ENCODE results near the gene SMOC2. TPM values are rescaled to one million over a fixed set of nuclear protein-coding genes. Genes with fewer than 3 reads are reported as not detected.

SMOC2 gene
- total RNA-seq, 8 experiments from 2014 or later: 0.15 to 31.4 (median 0.94) TPM; not detected in 2

DNA sequence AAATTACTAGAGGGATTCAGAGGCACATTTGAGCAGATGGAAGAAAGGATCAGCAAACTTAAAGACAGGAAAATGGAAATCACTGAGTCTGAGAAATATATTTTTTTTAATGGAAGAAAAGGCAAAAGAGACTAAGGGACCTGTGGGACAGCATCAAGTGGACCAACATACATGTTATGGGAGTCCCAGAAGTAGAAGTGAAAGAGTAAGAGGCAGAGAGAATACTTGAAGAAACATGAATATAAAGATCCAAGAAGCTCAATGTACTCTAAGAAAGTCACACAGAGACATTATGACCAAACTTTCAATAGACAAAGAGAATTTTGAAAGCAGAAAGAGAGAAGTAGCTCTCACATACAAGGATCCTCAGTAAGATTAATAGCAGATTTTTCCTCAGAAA lies 39.5 kb downstream of the SMOC2 start:
- H3K27ac ChIP-seq: no peak overlapping the region
- in situ Hi-C loops (cut with MboI; ENCODE audit: low pct_unique_long_range_greater_than_20kb in 2 of 9, low sequenced_read_pairs in 9 of 9, unreplicated experiment in 9 of 9): no loop called here
- H3K4me1 ChIP-seq (replicated peaks in 1 of 2): no peaks in the 10 kb centered on the region
- ATAC-seq (replicated peaks in 6 of 8): no peak
- no peak overlapping the region for H3K4me3 ChIP-seq

DNA sequence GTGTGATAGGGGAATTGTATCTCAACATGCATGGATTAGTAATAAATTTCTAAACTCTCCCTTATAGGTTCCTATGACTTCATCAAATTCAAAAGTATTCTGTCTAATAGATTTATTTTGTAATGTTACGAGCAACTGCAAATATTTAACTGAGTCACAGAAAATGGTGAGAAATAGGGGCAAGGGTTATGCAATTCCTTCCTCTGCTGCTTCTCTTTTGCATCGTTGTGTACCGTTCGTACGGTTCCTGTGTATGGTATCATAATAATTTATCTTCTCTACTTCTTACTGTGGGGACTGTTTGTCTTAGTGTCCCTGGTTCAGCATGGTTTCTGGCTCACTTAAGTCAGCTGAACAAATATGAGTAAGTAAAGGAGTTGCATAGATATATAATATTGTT lies 44.8 kb downstream of the SMOC2 start:
- ATAC-seq (replicated peaks in 6 of 8): peak in 2 of 8 experiments; percentile 44 to 79
- WGBS, 10 experiments: 17 to 100% (median 69%) methylated on average over 2 to 5 of the region's 5 CpGs
- in situ Hi-C loops (cut with MboI; ENCODE audit: low pct_unique_long_range_greater_than_20kb in 2 of 9, low sequenced_read_pairs in 9 of 9, unreplicated experiment in 9 of 9): no loop called here
- no peak overlapping the region for H3K27ac ChIP-seq
- no peaks in the 10 kb centered on the region for H3K4me1 ChIP-seq (replicated peaks in 1 of 2)
- no peak overlapping the region for H3K4me3 ChIP-seq

DNA sequence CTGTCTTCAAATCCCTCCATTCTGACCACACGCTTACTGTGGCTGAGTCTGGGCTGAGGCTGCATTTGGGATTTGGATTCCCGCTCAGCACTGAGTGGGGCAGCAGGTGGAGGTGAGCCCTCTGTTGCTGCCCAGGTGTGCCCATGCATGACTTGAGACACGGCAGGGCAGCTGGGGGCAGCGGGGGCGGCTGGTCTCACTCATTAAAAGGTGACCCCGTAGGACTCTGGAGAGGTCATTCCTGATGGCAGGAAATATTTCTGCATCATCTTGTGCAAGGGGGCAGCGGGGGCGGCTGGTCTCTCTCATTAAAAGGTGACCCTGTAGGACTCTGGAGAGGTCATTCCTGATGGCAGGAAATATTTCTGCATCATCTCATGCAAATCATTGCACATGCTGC lies 49.8 kb downstream of the SMOC2 start:
- in situ Hi-C loops (cut with MboI; ENCODE audit: low pct_unique_long_range_greater_than_20kb in 2 of 9, low sequenced_read_pairs in 9 of 9, unreplicated experiment in 9 of 9): no loop called here
- WGBS, 10 experiments: 43 to 100% (median 93%) methylated on average over 1 to 4 of the region's 8 CpGs; no CpG with 5 or more reads in 3 of the 10 experiments
- no peak for ATAC-seq (replicated peaks in 6 of 8)
- Histone ChIP-seq H3K4me3 (no peak overlapping the region), H3K4me1 (replicated peaks in 1 of 2) (no peaks in the 10 kb centered on the region), H3K27ac (no peak overlapping the region)

DNA sequence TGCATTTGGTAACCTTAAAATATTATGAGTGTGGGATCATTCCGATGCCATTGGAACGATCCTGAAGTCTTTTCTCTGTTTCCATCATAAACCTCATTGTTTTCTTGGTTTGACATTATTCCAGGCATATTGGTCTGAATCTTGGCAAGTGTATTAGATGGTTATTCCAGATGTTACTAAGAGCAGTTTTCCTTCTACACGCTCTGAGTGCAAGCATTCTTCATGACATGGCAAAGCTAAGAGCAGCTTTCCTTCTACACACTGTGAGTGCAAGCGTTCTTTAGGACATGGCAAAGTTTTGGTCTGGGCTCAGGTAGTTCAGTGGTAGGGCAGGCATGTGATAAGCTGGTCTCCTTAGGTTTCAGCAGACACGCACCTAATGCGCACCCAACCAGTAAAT lies 53.0 kb downstream of the SMOC2 start:
- Histone ChIP-seq H3K27ac (no peak overlapping the region), H3K4me3 (no peak overlapping the region), H3K4me1 (replicated peaks in 1 of 2) (peaks cover 7 to 9% of the 10 kb centered on the region in 2 donors)
- ATAC-seq (replicated peaks in 6 of 8): no peak
- 18 to 100% (median 96%) methylated on average over 1 to 6 of the region's 6 CpGs; no CpG with 5 or more reads in 1 of the 10 experiments for WGBS, 10 experiments
- in situ Hi-C loops (cut with MboI; ENCODE audit: low pct_unique_long_range_greater_than_20kb in 2 of 9, low sequenced_read_pairs in 9 of 9, unreplicated experiment in 9 of 9): no loop called here

DNA sequence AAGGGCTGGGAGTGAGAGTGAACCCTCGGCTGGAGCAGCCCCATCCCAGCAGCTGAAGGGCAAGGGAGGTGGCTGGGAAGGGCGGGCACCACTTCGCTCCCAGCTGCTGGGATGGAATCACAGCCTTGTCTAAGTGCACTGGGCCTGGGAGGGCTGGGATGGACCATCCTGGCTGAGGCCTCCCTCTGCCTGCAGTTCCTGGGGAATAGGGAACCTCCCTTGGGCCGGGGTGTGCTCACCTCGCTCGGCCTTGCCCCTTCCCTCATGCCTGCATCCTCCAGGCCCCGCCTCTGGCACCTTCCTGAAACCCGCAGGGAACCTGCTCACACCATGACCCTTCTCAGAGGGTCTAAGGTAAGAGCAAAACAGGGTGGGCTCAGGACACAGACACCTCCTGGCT lies 53.7 kb downstream of the SMOC2 start:
- no peak overlapping the region for H3K4me3 ChIP-seq
- no peak overlapping the region for H3K27ac ChIP-seq
- H3K4me1 ChIP-seq (replicated peaks in 1 of 2): peaks cover 7 to 11% of the 10 kb centered on the region in 2 donors
- no peak for ATAC-seq (replicated peaks in 6 of 8)
- 14 to 100% (median 60%) methylated on average over 1 to 6 of the region's 8 CpGs; no CpG with 5 or more reads in 5 of the 10 experiments for WGBS, 10 experiments
- in situ Hi-C loops (cut with MboI; ENCODE audit: low pct_unique_long_range_greater_than_20kb in 2 of 9, low sequenced_read_pairs in 9 of 9, unreplicated experiment in 9 of 9): no loop called here

DNA sequence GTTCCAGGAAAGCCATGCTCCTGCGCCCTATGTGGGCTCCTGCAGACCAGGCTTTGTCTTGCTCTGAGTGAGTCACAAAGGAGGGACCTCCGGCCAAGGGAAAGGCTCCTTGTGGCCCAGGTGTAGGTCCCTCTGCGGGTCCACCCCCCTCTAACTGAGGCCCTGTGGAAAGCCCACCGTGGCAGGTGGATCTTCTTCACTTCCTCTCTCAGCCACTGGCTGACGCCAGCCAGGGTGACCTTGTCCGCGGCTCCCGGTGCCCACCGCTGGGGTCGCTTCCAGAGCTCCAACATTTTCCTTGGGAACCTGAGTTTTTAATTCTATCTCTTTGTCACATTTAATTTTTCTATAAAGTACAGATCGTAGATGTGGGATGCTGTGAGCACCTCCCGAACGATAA lies 54.1 kb downstream of the SMOC2 start:
- in situ Hi-C loops (cut with MboI; ENCODE audit: low pct_unique_long_range_greater_than_20kb in 2 of 9, low sequenced_read_pairs in 9 of 9, unreplicated experiment in 9 of 9): no loop called here
- H3K4me1 ChIP-seq (replicated peaks in 1 of 2): peaks cover 7 to 11% of the 10 kb centered on the region in 2 donors
- no peak overlapping the region for H3K4me3 ChIP-seq
- ATAC-seq (replicated peaks in 6 of 8): no peak
- WGBS, 10 experiments: 0 to 100% (median 92%) methylated on average over 1 to 8 of the region's 13 CpGs; no CpG with 5 or more reads in 4 of the 10 experiments
- no peak overlapping the region for H3K27ac ChIP-seq

DNA sequence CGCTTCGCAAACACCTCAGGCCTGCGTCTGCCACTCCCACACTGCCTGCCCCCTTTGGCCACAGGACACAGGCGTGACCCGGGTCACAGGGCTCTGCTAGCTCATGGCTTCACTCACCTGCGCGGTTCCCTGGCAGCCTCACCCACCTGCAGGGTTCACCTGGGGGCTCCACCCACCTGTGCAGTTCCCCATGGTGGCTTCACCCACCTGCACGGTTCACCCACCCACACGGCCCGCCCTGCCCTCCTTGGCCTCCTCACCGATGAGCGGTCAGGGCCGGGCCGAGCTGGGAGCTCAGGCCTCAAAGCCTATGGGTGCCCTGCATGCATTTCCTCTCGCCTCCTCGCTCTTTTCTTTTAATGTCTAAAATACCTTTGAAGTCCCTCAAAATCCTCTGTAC lies 54.7 kb downstream of the SMOC2 start:
- H3K4me1 ChIP-seq (replicated peaks in 1 of 2): peaks cover 7 to 11% of the 10 kb centered on the region in 2 donors
- 60 to 100% (median 89%) methylated on average over 1 to 8 of the region's 16 CpGs; no CpG with 5 or more reads in 4 of the 10 experiments for WGBS, 10 experiments
- no peak overlapping the region for H3K4me3 ChIP-seq
- ATAC-seq (replicated peaks in 6 of 8): no peak
- in situ Hi-C loops (cut with MboI; ENCODE audit: low pct_unique_long_range_greater_than_20kb in 2 of 9, low sequenced_read_pairs in 9 of 9, unreplicated experiment in 9 of 9): no loop called here
- H3K27ac ChIP-seq: no peak overlapping the region

DNA sequence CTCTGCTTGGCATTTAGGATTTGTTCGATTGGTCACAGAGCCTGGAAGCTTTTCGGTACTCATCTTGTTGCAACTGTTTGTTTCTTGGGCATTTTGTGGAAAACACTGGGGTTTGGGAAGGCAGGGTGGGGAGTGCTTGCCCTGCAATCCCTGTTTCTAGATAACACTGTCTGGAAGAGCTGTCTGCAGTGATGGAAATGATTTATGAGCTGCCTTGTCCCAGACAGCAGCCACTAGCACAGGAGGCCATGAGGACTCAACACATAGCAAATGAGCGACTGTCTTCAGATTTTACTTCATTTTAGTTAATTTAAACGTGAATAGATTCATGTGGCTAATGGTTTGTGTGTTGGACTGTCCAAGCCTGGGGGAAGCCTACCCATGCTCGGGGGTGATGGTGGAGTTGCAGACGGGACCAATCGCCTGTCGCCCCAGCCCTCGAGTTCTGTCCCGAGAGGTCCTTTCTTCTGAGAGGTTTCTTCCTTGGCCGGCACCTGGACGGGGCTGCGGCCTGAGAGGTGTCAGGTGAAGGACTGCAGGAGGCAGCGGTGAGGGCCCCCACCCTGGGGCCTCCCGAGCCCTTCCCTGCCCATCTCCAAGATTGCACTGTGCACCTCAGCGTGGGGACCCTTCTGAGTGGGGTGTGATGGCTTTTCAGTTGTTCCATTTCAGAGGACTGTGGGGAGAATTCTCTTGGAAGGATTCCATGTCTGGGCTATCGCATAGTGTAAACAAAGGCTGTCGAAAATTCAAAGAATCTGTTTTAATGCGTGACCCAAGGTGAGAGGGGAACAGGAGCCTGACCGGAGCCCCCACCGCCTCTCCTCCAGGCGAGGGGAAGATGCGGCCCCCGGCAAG lies 55.4 kb downstream of the SMOC2 start:
- WGBS, 10 experiments: 34 to 100% (median 83%) methylated on average over 2 to 10 of the region's 24 CpGs; no CpG with 5 or more reads in 1 of the 10 experiments
- H3K27ac ChIP-seq: no peak overlapping the region
- peaks cover 7 to 11% of the 10 kb centered on the region in 2 donors for H3K4me1 ChIP-seq (replicated peaks in 1 of 2)
- no peak overlapping the region for H3K4me3 ChIP-seq
- in situ Hi-C loops (cut with MboI; ENCODE audit: low pct_unique_long_range_greater_than_20kb in 2 of 9, low sequenced_read_pairs in 9 of 9, unreplicated experiment in 9 of 9): no loop called here
- ATAC-seq (replicated peaks in 6 of 8): no peak

DNA sequence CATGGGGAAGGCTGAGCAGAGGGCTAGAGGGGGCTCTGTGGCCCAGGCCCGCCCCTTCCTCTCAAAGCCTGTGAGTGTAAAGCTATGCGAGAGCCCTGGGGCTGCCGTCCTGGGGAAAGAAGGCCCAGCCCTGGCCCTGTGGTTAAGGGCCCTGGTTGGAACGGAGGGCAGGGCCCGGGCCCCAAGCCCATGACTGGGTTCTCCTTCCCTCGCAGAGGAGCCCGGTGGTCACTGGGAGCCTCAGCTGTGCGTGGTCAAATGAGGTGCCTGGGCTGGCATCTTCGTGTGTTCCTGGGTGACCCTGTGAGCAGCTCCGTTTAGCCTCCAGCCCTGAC lies 56.0 kb downstream of the SMOC2 start:
- Histone ChIP-seq H3K4me3 (no peak overlapping the region), H3K4me1 (replicated peaks in 1 of 2) (peaks cover 7 to 11% of the 10 kb centered on the region in 2 donors), H3K27ac (no peak overlapping the region)
- in situ Hi-C loops (cut with MboI; ENCODE audit: low pct_unique_long_range_greater_than_20kb in 2 of 9, low sequenced_read_pairs in 9 of 9, unreplicated experiment in 9 of 9): no loop called here
- 100% methylated on average over 2 of the region's 10 CpGs; no CpG with 5 or more reads in 9 of the 10 experiments for WGBS, 10 experiments
- ATAC-seq (replicated peaks in 6 of 8): no peak

DNA sequence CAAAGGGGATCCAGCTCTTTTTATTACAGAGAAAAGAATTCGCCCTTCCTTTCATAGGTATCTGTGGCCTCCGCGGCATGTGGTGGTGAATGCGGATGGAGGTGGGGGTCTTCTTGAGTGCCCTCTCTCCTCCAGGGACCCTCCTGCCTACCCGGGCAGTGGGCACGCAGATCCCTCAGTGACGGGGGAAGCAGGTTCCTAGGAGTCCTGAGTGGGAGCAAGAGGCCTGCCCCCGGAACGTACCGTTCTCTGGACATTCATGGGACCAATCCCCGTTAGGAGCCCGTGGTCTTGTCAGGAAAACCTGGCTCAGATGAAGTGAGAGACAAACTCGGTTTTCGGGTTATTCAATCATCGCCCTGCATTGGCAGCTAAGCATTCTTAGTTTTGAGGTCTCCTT lies 56.4 kb downstream of the SMOC2 start:
- peaks cover 7 to 11% of the 10 kb centered on the region in 2 donors for H3K4me1 ChIP-seq (replicated peaks in 1 of 2)
- in situ Hi-C loops (cut with MboI; ENCODE audit: low pct_unique_long_range_greater_than_20kb in 2 of 9, low sequenced_read_pairs in 9 of 9, unreplicated experiment in 9 of 9): no loop called here
- ATAC-seq (replicated peaks in 6 of 8): no peak
- 69 to 100% (median 93%) methylated on average over 1 to 8 of the region's 15 CpGs; no CpG with 5 or more reads in 4 of the 10 experiments for WGBS, 10 experiments
- no peak overlapping the region for H3K4me3 ChIP-seq
- no peak overlapping the region for H3K27ac ChIP-seq

DNA sequence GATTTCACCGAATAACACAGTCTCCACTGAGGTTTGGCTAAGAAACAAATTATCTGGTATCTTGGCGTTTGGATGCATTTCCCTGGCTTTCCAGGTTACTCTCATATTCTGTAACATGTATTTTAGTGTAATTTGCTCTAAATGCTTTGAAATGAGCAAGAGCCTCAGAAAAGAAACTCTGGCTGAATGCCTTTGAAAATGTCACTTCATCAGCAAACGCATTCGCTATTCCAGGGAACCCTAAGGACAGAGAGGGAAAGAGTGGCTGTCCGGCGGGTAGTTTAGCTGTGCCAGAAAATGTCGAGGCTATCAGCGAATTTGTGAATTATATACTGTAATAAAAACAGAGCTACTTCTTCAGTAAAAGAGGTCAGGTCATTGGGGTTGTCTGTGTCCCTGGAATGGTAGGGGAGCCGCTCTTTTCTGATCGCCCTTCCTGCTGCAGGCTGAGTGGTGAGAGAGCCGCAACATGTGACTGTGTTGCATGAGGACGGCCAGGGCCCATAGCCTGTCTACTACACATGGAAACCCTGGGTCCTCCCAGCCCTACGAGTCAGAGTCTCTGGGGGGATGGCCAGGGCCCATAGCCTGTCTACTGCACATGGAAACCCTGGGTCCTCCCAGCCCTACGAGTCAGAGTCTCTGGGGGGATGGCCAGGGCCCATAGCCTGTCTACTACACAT lies 57.3 kb downstream of the SMOC2 start:
- H3K4me1 ChIP-seq (replicated peaks in 1 of 2): peaks cover 7 to 11% of the 10 kb centered on the region in 2 donors
- 0 to 86% (median 80%) methylated on average over 1 to 9 of the region's 14 CpGs; no CpG with 5 or more reads in 1 of the 10 experiments for WGBS, 10 experiments
- no peak overlapping the region for H3K4me3 ChIP-seq
- in situ Hi-C loops (cut with MboI; ENCODE audit: low pct_unique_long_range_greater_than_20kb in 2 of 9, low sequenced_read_pairs in 9 of 9, unreplicated experiment in 9 of 9): no loop called here
- H3K27ac ChIP-seq: no peak overlapping the region
- ATAC-seq (replicated peaks in 6 of 8): peak in 2 of 8 experiments; percentile 38 to 76

DNA sequence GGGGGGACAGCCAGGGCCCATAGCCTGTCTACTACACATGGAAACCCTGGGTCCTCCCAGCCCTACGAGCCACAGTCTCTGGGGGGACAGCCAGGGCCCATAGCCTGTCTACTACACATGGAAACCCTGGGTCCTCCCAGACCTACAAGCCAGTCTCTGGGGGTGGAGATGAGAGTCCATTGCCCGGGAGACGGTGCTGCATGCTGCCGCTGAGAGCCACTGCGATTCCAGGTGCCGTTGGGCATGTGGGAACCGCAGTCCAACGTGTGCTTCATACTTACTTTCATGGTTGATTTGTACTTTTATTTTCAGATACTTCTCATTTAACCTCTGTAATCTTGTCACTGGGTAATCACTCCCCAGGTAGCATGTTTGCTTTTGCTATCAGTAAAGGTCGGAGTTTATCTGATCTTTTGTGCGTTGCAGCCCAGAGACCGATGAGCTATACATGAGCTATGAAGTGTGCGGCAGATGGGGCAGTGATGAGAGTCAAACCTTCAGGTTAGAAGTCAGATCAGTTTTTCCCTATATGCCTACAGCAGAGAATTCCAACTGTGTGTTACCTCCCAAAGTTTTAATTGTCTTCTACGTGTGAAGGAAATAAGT lies 58.2 kb downstream of the SMOC2 start:
- in situ Hi-C loops (cut with MboI; ENCODE audit: low pct_unique_long_range_greater_than_20kb in 2 of 9, low sequenced_read_pairs in 9 of 9, unreplicated experiment in 9 of 9): no loop called here

DNA sequence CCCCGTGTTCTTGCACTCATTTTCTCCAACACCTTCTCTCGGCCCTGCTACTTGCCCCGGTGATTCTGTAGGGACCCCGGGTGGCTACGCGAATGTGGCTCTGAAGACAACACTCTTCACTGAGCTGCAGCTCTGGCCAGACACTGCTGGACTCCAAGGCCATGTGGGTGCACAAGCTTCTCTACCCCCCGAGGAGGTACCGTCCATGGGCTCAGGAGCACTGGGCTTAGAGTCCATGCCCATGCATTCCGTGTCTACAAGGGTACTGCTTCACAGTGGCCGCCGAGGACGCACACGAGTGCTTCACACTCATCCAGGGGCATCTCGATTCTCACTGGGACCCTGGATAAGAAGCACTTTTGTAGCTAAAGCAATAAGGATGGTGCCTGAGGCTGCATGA lies 59.5 kb downstream of the SMOC2 start:
- in situ Hi-C loops (cut with MboI; ENCODE audit: low pct_unique_long_range_greater_than_20kb in 2 of 9, low sequenced_read_pairs in 9 of 9, unreplicated experiment in 9 of 9): no loop called here
- Histone ChIP-seq H3K27ac (no peak overlapping the region), H3K4me3 (no peak overlapping the region), H3K4me1 (replicated peaks in 1 of 2) (peaks cover 7 to 11% of the 10 kb centered on the region in 2 donors)
- ATAC-seq (replicated peaks in 6 of 8): no peak
- 6 to 100% (median 84%) methylated on average over 1 to 8 of the region's 14 CpGs; no CpG with 5 or more reads in 4 of the 10 experiments for WGBS, 10 experiments

More for the DNA sequence above, 58.2 kb downstream of the SMOC2 start:
- no peak for ATAC-seq (replicated peaks in 6 of 8)
- Histone ChIP-seq H3K4me1 (replicated peaks in 1 of 2) (peaks cover 7 to 11% of the 10 kb centered on the region in 2 donors), H3K27ac (no peak overlapping the region), H3K4me3 (no peak overlapping the region)
- WGBS, 10 experiments: 50 to 98% (median 90%) methylated on average over 1 to 12 of the region's 13 CpGs; no CpG with 5 or more reads in 1 of the 10 experiments
